DOHH2 (cell line): ENCODE results near the gene ROCK2.

Experiments
- H3F3A ChIP-seq: fragments of 200-600 bp; sonication (generic), shearing (Covaris generic); 2 replicates; pipeline ENCODE4 v1.6.0; 2016; ENCODE audit warnings: antibody characterized with exemption, mild to moderate bottlenecking; ENCODE audit not compliant: control insufficient read depth, insufficient read depth
- H3K27ac ChIP-seq: fragments of 200-600 bp; sonication (generic); 2 replicates; pipeline ENCODE4 v1.5.1; 2014; ENCODE audit warnings: low read depth, mild to moderate bottlenecking, low read length, moderate library complexity
- H3K27me3 ChIP-seq: fragments of 200-600 bp; sonication (generic); 2 replicates; pipeline ENCODE4 v1.6.1; 2014; ENCODE audit warnings: mild to moderate bottlenecking, low read length, mixed read lengths; ENCODE audit not compliant: control insufficient read depth
- H3K36me3 ChIP-seq: fragments of 200-600 bp; sonication (generic); 2 replicates; pipeline ENCODE4 v1.6.1; 2014; ENCODE audit warnings: mild to moderate bottlenecking, low read length, moderate library complexity, mixed read lengths; ENCODE audit not compliant: control insufficient read depth
- H3K4me1 ChIP-seq: fragments of 200-600 bp; sonication (generic); 2 replicates; pipeline ENCODE4 v1.6.1; 2014; ENCODE audit warnings: mild to moderate bottlenecking, low read length, mixed read lengths; ENCODE audit not compliant: control insufficient read depth
- H3K4me2 ChIP-seq: fragments of 200-600 bp; sonication (generic); 2 replicates; pipeline ENCODE4 v1.6.0; 2014; ENCODE audit warnings: mild to moderate bottlenecking, low read length, moderate library complexity
- H3K4me3 ChIP-seq: fragments of 200-600 bp; sonication (generic); 2 replicates; pipeline ENCODE4 v1.5.1; 2014; ENCODE audit warnings: mild to moderate bottlenecking, low read length, mixed read lengths
- H3K79me2 ChIP-seq: fragments of 200-600 bp; sonication (generic); 2 replicates; pipeline ENCODE4 v1.6.1; 2014; ENCODE audit warnings: mild to moderate bottlenecking, low read length, mixed read lengths; ENCODE audit not compliant: control insufficient read depth
- H3K9me2 ChIP-seq: fragments of 200-600 bp; sonication (generic); replicated peaks from 2 replicates; pipeline ENCODE4 v1.6.1; 2014; ENCODE audit warnings: mild to moderate bottlenecking, low read length, mixed read lengths; ENCODE audit not compliant: control insufficient read depth
- H3K9me3 ChIP-seq: fragments of 200-600 bp; sonication (generic); 2 replicates; pipeline ENCODE4 v1.6.1; 2014; ENCODE audit warnings: antibody characterized with exemption, low read length, mixed read lengths; ENCODE audit not compliant: control insufficient read depth, insufficient read depth
- H4K20me1 ChIP-seq: fragments of 200-600 bp; sonication (generic); 2 replicates; pipeline ENCODE4 v1.6.0; 2014; ENCODE audit warnings: low read depth, mild to moderate bottlenecking, antibody characterized with exemption, low read length, moderate library complexity; ENCODE audit not compliant: control insufficient read depth, insufficient read depth
- EZH2phosphoT487 ChIP-seq: fragments of 200-600 bp; sonication (generic); IDR thresholded peaks from 2 replicates; pipeline ENCODE4 v1.6.1; 2017; ENCODE audit warnings: borderline replicate concordance, mild to moderate bottlenecking, antibody characterized with exemption, low read length, moderate library complexity, mixed read lengths
- TF ChIP-seq, protein P1 (sequence below): fragments of 200-600 bp; sonication (generic); IDR thresholded peaks from one replicate; pipeline ENCODE4 v1.5.1; 2014; ENCODE audit warnings: antibody characterized with exemption, mild to moderate bottlenecking, low read depth, low read length; ENCODE audit not compliant: poor library complexity, severe bottlenecking

ROCK2 gene

DNA sequence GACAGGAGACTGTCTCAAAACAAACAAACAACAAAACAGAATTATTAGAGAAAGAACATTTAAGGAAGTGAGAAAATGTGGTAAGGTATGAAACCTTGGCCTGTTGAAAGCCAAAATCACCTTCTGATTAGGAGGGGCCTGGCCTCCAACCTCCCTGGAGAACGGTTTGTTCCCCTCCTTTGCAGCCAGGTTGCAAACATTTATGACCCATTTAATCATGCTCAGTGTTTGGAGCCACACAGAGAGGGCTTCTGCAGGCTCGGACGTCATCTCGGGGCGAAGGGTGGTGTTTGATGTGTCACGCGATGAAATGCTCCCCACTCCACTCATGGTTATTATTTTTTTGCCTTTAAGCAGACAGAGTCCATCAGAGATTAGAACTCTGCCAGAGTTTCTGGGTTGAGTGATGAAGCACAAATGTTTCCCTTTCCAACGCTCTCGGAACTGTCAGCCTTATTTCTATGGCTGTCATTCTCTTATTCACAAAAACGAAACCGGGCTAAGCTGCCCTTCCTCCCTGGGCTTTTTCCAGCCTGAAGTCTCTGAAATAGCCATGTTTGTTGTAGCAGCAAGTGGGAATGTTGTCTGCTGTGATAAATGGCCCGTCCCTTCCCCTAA, 33.6 kb upstream of the ROCK2 start:
- Histone ChIP-seq H3K9me3 (no peaks in the 10 kb centered on the region), H4K20me1 (no peaks in the 10 kb centered on the region), H3K36me3 (no peaks in the 10 kb centered on the region), H3K4me1 (peaks cover 62% of the 10 kb centered on the region), H3K4me3 (peak overlapping the region; percentile 48), H3K27me3 (no peaks in the 10 kb centered on the region), H3K4me2 (peak overlapping the region; percentile 61), H3F3A (peaks cover 13% of the 10 kb centered on the region), H3K9me2 (no peaks in the 10 kb centered on the region), H3K27ac (peak overlapping the region; percentile 18; the same call in 1 of the 2 replicates), H3K79me2 (no peaks in the 10 kb centered on the region)
- TF ChIP-seq EZH2phosphoT487, result no peak
- TF ChIP-seq, protein P1, sequence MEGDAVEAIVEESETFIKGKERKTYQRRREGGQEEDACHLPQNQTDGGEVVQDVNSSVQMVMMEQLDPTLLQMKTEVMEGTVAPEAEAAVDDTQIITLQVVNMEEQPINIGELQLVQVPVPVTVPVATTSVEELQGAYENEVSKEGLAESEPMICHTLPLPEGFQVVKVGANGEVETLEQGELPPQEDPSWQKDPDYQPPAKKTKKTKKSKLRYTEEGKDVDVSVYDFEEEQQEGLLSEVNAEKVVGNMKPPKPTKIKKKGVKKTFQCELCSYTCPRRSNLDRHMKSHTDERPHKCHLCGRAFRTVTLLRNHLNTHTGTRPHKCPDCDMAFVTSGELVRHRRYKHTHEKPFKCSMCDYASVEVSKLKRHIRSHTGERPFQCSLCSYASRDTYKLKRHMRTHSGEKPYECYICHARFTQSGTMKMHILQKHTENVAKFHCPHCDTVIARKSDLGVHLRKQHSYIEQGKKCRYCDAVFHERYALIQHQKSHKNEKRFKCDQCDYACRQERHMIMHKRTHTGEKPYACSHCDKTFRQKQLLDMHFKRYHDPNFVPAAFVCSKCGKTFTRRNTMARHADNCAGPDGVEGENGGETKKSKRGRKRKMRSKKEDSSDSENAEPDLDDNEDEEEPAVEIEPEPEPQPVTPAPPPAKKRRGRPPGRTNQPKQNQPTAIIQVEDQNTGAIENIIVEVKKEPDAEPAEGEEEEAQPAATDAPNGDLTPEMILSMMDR, result no peak

DNA sequence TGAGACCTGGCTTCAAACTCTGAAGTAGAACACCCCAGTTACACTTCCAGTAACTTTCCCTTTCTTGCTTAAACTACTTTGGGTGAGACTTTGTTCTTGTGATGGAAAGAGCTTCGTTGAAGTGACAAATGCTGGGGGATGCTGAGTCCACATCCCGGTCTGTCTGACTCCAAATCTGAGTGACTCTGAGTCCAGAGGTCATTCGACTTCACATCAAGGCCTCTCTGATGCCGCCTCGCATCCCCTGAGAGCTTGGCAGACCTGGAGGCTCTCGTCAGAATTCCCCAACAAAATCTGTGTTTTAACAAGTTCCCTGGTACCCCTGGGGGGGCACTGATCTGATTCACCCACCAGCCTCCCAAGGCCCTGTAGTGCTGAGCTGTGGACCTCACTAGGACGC, 31.6 kb upstream of the ROCK2 start:
- peaks cover 62% of the 10 kb centered on the region for H3K4me1 ChIP-seq
- H3K4me2 ChIP-seq, result no peak overlapping the region
- H3K79me2 ChIP-seq, result no peaks in the 10 kb centered on the region
- no peaks in the 10 kb centered on the region for H4K20me1 ChIP-seq
- peaks cover 13% of the 10 kb centered on the region for H3F3A ChIP-seq
- H3K36me3 ChIP-seq, result no peaks in the 10 kb centered on the region
- no peaks in the 10 kb centered on the region for H3K9me2 ChIP-seq
- H3K9me3 ChIP-seq, result no peaks in the 10 kb centered on the region
- no peak overlapping the region for H3K27ac ChIP-seq
- no peak overlapping the region for H3K4me3 ChIP-seq
- H3K27me3 ChIP-seq, result no peaks in the 10 kb centered on the region
- TF ChIP-seq EZH2phosphoT487, result no peak
- TF ChIP-seq, protein P1, result no peak

DNA sequence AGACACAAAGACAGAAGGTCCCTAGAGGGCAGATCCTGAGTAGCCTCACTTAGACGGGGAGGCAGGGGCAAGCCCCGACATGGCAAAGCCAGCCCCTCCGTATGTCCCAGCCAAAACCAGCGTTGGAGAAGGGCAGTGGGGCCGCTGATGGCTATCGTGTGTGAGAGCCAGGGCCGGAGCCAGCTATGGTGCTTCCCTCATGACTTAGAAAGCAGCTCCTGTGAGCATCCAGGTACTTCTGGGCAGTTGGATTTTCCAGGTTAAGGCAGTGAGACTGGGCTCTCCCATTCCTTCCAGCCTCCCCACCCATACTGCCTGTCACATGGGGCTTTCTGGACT, 31.2 kb upstream of the ROCK2 start:
- H3K27ac ChIP-seq, result no peak overlapping the region
- TF ChIP-seq, protein P1, result no peak
- no peak for TF ChIP-seq EZH2phosphoT487

More for the DNA sequence above, 31.2 kb upstream of the ROCK2 start:
- Histone ChIP-seq H3K4me3 (no peak overlapping the region), H3K36me3 (no peaks in the 10 kb centered on the region), H3K9me2 (no peaks in the 10 kb centered on the region), H3K4me1 (peaks cover 58% of the 10 kb centered on the region), H4K20me1 (no peaks in the 10 kb centered on the region), H3K79me2 (no peaks in the 10 kb centered on the region), H3K9me3 (no peaks in the 10 kb centered on the region), H3K4me2 (no peak overlapping the region), H3K27me3 (no peaks in the 10 kb centered on the region), H3F3A (peaks cover 13% of the 10 kb centered on the region)
